RPMI7951 (cell line): ENCODE measurements around the gene DHRS1. TPM values are rescaled to one million over a fixed set of nuclear protein-coding genes. Genes with fewer than 3 reads are reported as not detected.

ENCODE experiments used
- DNase-seq: peaks from one replicate; pipeline ENCODE4 v3.0.0-alpha.2; 2012; ENCODE audit warnings: low read depth
- total RNA-seq: library from RNA; depleted of rRNA; stranded (reverse); fragments of >200 nt; shearing (Covaris generic); gene quantifications from 2 replicates; pipeline ENCODE4 v1.2.3, GENCODE V29; 2014; rRNA removed

The DHRS1 gene
- 12.6 and 15.6 TPM in 2 replicates for total RNA-seq

DNA sequence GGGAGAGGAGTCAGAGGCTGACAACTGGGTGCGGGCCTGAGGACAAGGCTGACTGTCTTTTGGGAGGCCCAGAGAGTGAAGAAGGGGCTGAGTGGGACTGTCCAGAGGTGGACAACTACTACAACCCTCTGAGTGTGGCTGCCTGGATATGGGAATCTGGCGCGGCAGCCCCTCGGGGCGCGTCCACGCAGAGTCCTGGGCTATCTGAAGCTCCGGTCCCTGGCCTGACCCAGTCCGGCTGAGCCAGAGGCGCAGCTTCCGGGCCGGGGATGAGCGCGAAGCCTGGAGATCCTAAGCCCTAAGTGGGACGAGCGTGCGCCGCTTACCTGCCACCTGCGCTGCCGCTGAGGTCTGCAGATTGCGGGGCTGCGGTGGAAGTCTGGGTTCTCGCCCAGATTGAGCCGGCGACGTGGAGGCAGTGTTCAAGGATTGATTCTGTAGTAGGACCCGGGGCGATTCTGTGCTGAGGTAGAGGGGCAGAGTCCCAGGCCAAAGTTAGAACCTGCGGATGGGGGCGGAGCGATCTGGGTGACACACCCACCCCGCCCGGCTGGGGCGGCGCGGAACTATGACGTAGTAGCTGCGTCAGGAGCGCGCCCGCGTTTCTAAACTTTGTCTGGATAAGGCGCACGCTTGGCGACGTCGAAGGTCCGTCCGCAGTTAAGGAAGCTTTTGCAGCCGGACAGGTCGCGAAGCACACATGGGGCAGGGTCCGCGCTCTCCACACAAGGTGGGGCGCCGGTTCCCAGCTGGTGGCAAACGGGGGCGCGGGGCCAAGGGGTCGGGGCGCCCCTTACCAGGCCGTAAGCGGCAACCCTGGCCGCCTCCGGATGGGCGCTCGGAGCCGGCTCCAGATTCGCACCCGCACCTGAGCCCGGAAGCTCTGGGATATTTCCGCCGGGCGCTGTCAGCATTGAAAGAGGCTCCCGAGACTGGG lies at the start of gene DHRS1, which contains the start of gene NOP9:
Gene DHRS1, minus strand, starts transcription at position 526 of the 937 bp plus-strand sequence. CDS start 674 bp downstream, outside the sequence.
Gene NOP9, plus strand, starts transcription at position 596 of the 937 bp plus-strand sequence. Its CDS starts 105 bp downstream, at position 701.
- peak; percentile 82 for DNase-seq

DNA sequence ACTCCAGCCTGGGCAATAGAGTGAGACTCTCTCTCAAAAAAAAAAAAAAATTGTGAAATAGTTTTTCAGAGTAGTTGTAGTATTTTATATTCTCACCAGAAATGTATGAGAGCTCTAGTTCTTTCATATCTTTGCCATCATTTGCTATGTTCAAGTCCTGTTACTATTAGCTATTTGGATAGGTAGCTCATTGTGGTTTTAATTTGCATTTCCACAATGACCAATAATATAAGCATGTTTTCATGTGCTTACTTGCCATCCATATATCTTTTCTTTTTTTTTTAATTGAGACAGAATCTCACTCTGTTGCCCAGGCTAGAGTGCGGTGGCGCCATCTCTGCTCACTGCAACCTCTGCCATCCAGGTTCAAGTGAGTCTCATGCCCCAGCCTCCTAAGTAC lies 48.6 kb upstream of the DHRS1 start:
- no peak for DNase-seq

DNA sequence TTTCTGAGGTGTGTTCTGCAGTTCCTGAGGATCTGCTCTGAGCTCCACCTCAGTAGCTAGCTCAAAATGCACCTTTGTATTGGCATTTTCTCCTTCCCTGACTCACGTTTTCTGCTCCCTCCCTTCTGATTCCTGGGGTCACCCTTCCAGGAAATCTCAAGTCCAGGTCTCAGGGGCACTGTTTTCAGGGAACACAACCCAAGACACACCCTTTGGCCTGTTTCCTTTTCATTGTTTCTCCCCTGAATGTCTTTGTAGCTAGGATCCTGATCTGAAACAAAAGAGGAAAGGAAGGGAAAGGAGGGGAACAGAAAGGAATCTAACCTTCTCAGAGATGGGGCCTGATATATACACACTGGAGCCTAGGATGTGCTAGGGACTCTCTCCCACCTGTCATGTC lies 47.6 kb upstream of the DHRS1 start:
- DNase-seq, result no peak

DNA sequence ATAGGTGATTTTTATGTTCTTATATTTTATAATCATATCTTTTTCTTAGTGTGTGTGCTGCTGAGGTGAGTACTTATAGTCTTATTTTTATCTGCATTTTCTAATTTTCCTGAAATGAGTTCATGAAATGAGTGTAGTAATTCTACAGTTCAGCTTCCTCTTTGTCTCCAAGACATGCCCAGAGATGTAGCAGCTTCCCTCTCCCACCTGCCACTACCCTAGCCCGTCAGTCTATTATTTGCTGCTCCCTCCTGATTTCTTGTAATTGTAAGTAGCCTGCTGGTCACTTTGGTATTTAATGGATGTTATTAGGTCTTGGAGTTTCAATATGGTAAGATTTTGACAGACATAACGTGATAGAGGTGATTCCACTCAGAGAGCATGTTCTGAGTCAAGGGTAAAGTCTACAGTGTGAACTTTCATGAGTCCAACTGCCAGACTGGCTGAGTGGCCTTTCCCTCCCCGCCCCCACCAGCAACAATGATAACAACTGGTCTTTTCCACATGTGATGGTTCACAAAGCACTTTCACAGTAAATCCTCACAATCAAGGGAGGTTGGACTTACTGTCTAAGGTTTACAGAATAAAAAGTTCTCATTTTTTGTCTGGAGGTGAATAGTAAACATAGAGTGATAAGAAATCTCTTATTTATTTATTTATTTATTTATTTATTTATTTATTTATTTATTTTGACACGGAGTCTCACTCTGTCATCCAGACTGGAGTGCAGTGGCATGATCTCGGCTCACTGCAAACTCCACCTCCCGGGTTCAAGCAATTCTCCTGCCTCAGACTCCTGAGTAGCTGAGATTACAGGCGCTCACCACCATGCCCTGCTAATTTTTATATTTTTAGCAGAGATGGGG lies 44.4 kb upstream of the DHRS1 start:
- DNase-seq, result no peak

DNA sequence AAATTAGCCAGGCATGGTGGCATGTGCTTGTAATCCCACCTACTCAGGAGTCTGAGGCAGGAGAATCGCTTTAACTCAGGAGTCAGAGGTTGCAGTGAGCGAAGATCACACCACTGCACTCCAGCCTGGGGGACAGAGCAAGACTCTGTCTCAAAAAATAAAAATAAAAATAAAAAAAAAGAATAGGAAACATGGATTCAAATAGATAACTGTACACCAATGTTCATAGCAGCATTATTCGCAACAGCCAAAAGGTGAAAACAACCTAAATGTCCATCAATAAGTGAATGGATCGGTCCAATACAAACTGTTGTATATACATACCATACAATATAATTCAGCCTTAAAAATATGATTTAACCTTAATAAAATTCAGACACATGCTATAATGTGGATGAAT lies 43.3 kb upstream of the DHRS1 start:
- DNase-seq, result no peak

DNA sequence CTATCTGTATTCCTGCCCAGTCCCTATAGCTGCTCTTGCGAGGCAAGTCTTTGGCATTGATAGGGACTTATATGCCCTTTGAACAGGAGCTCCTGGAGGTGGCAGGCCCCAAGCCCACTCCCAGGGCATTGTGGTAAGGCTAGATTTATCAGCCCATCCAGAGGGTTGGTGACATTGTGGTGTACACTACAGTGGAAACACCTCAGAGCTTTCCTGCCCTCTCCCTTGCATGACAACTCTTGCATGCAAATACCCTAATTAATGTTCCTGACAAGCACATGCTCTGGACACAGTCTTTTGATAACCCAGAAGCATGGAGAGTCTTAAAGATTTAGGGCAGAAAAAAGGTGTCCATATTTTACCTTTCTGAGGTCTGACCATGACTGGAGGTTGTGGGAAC lies 41.0 kb upstream of the DHRS1 start:
- DNase-seq, result no peak

DNA sequence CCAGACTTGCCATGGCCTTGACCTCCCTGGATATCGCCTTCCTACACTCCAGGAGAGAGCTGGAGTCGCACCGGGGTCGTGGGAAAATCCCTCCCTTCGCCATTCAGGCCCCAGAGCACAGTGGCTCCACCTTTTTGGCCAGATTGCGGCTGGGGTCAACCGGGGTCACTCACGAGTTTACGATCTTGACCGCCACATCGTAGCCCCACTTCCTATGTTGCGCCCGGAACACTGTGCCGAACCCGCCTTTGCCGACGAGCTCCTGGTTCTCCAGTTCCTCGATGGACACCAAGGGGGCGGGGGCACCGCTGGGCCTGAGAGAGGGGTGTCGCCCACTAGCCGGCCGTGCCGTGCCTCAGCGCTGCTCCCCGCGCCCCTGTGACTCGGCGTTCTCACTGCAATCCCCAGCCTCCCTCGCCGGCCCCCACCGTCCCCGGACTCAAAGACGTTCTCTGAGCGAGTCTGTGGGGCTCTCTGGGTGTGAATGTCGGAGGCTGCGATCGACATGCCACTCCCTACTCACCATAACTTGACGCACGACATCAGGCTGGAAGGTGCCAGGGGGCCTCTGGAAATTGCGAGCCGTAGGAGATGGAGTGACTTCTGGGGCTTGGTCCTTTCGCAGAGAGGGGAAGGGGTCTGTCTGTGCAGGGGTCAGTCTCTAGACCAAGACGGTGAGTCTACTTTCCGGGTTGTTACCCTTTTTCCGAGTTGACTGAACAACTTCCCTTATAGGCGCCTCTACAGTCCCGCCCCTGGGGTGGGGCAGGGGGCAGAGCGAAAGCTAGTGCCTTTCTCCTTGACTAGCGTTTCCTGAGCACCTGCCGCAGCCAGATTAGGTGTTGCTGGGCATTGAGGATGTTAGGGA lies 39.9 kb upstream of the DHRS1 start, which contains the start of gene RIPK3:
Gene RIPK3, minus strand, starts transcription at position 708 of the 868 bp plus-strand sequence. Its CDS starts 165 bp downstream, at position 543.
- DNase-seq, result no peak

DNA sequence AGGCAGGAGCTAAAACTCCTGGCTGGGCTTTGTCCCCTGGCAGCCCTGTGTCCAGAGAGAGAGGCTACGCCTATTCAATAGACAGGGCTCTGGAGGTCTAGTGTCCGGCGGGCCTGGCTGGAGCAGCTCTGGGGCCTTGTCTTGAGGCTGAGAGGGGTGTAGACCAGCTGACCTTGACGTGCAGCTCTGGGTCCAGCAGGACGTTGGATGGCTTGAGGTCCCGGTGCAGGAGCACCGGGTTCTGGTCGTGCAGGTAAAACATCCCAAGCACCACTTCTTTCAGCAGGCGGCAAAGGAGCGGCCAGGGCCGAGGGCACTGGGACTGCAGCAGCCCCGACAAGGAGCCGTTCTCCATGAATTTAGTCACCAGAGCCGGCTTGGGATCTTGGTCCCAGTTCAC lies 39.3 kb upstream of the DHRS1 start:
- no peak for DNase-seq

DNA sequence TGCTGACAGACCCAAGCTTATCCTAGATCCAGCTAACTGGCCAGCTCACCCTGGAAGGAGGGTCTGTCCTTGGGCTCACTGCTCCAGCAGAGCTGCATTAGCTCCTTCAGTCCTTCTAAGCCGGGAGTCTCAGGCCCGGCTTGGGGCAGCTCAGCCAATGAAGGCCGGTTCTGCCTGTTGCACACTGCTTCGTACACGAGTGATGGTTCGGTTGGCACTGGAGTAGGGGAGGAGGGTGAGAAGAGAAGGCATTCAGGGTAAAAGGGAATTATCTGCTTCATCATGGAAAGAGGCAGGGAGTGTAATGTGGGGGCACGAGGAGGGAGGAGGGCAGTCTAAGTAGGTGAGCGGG lies 38.2 kb upstream of the DHRS1 start:
- no peak for DNase-seq

DNA sequence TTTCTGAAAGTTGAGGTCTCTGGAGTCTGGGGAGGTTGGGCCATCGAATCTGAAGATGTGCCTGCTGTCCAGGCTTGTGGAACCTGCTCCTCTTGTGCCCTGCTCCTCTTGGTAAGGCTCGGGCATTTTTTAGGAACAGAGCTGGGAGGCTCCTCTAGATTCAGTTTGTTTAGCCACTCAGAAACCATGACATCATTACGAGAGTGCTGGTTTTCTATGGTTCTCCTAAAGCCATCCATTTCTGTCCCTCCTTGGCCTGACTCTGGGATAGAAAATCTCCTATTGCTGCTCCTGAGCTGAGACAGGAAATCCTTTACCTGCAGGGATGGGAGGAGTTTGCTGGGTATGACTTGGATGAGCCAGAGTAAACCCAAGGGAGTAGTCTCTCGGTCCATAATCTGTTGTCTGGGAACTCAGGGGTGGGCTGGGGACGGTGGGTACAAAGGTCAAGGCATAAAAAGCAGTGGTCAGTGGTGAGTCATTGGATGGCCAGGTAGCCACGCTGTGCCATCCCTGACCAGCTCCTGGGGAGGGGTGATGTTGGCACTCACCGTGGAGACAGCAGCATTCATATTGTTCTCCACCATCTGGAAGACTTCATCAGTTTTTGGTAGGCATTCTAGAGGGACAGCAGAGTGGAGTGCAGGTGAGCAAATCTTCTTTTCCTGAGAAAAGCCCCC lies 37.7 kb upstream of the DHRS1 start:
- no peak for DNase-seq

DNA sequence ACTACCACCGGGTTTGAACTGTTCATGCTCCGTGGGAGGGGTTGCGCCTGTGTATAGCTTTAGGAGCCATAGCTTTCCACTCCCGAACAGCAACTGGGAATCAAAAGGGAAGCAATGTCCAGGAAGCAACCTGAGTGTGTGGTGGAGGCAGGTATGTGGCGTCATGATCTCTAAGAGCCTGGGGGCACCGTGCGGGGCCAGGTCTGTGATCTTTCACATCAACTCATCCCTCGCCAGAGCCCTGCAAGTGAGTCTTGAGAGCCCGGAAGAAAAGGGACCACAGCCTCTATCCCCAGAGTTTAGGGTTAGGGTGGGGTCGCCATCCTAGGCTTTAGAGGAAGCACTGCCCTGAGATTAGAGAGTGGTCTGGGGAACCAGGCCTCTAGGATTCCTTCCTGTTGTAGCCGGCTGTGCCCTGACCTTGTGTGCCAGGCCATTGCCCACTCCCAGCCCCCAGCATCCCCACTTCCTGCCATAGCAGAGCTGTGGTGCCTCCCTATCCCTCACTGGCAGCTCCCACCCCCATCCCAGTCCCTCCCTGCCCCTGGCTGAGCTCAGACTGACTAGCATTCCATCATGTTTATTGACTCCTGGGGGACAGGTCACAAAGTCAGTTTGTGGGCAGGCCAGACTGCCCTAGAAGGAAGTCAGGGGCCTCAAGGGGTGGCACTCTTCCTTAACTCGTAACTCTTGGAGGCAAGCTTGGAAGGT lies 36.0 kb upstream of the DHRS1 start:
- no peak for DNase-seq

DNA sequence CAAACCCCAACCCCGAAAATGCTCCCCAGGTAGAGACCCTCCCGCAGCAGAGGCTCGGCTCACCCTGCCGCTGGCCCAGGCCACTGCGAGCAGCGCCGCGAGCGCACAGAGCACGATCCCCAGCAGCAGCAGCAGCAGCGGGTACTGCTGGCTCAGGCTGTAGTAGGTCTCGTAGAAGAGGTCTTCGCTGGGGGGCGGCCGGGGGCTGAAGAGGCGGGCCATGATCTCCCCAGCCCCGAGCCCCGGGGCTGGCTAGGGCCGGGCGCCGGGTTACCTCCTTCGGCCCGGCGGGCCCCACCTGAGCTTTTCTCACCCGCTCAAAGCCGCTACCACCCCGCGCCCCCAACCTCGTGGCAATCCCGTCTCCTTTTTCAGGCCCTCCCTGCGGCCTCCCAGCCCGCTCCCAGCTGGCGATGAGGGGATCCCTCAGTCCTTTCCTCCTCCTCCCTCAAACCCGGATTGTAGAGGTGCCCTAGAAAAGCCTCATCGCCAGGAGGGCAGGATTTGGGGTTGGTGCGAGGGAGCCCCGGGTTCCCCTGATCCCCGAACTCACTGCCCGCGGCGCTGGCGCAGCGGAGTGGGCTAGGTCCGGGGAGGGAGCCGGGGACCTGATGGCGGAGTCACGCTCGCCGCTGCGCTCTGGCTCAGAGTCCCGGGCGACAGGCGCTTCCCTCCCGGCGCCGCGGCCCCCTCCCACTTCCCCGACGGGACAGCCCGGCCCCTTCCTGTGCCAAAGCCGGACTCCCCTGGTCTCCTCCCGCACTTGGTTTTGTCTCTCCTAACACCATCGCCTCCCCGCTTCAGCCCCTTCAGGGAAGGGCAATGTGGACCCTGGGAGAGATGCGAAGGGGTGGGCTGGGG lies 35.1 kb upstream of the DHRS1 start, which contains the start of gene ADCY4:
Gene ADCY4, minus strand, starts transcription at position 641 of the 861 bp plus-strand sequence. Its CDS starts 419 bp downstream, at position 222.
- DNase-seq, result no peak

DNA sequence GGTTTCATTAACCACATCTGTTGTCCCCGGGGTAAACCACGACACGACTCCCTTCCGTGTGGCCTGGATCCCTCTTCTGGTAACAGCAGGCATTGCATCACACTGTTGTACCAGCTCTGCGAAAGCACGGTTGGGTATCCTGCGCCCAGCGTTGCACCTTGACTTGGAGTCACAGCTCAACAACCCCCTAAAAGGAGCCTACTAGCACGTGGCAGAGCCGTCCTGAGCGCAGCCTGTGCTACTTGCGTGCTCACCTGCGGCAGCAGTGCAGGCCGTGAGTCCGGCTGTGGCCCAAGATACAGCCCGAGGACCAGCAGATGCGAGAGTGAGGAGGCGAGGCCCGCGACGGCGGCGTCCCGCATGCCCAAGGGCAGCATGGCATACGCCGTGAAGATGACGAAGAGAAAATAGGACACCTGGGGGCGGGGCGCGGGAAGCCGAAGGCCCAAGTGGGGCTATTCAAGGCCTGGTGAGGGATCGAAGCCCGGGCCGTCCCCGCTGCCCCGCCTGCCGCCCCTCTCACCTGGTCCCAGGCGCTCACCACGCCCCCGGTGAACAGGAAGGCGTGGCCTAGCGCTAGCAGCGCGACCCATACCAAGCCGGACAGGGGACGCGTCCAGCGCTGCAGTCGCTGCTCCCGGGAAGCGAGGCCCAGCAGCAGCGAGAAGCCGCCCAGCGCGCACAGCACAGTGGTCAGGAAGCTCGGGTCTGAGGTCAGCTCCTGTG lies 32.9 kb upstream of the DHRS1 start:
- peak; percentile 68 for DNase-seq

DNA sequence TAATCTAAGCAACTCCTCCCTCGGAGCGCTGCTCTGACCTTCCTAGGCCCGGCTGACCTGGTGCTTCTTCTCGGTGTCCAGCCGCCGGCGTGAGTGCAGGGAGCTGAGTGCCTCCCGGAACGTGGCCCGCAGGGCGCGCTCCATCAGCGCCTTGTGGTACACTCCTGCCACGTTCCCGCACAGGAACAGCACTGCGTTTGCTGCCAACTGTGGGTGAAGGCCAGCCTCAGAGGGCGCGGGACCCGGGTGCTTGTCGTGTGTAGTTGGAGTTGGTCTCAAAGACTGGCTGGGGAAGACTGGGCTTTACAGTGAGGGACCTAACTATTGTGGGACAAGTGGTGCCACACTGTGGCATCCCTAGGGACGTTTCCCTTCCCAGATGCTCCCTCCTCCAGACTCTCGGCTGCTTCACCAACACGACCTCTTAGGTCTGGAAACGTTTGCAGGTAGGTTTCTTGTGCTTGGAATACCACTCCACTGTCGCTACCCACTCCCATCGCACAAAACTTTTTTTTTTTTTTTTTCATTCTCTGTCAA lies 32.2 kb upstream of the DHRS1 start:
- no peak for DNase-seq

DNA sequence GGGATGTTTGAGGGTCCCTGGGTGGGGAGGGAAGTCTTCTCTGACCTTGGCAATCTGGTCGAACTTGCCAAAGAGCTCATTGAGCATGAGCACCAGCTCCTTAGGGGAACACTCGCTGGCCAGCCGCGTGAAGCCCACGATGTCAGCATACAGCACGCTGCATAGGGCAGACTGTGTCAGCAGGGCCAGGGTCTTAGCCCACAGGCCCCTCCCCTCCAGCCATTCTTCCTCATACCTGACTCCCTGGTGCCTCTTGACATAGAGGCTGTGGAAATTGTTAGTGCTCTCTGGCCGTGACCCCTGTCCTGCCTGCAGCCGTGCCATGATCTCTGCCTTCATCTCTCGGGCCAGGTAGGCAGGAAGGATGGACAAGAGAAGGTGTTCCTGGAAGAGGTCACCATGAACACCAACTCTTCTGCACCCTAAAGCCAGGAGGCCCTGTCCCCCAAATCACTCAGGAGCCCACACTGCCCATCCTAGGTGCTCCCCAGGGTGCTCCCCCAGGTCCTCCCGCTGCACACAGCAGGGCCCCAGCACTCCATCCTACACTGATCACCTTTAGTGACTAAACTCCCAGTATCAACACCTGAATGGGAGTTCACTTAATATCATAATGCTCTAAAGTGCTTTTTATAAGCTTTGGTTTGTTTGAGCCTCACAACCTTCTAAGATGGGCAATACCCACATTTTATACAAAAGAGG lies 31.5 kb upstream of the DHRS1 start:
- DNase-seq, result no peak

DNA sequence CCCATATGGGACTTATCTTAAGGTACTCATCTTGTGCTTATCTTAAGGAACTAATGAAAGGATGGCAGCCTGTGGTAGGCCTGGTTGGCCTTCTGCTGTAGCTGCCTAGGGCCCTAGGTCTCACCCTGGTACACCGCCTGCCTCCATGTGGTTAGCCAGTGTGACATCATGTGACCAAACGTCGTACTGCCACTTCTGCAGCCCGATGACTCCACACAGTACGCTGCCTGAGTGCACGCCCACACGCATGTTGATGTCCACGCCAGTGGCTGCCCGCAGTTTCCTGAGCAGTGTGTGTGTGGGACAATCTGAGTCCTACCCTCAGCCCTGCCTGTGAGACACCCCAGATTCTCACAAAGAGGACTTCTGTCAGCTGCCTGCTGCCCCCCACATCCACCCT lies 30.2 kb upstream of the DHRS1 start:
- no peak for DNase-seq

DNA sequence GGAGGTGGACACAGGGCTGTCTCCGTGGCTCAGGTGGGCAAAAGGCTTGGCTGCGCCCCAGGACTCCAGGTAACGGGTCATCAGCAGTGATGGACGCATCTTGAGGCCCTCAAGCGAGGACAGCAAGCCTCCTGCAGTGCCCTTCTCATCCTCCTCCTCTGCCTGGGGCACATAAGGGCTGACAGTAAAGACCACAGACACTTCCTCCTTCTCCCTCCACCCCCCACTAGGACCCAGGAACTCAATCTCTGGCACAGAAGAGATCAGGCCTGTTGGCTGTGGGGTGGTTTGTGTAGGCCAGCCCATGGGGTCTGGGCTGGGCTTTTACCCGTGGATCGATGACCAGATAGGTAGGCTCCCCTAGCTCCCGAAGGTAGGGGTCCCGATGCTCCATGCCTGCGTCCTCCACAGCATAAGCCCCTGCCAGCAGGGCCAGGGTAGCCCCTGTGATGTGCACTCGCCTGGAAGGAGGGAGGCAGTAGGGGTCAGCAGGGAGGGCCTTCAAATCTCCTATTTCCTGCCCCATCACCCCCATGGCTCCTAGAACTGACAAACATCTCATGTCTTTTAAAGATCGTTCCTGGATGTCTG lies 29.6 kb upstream of the DHRS1 start:
- DNase-seq, result no peak
